HG02798 (cell line): ENCODE data around the gene COL5A1.

Source experiments
- ATAC-seq: cut with Tn5 transposase; IDR thresholded peaks from one replicate; pipeline ENCODE4 v1.9.1; 2021; ENCODE audit warnings: mild to moderate bottlenecking; ENCODE audit not compliant: unreplicated experiment, poor library complexity

Gene COL5A1

GRCh38 chr9:134861595-134862334, 220.2 kb downstream of the COL5A1 start:
- ATAC-seq, result no peak

- no peak for ATAC-seq
These were observed 221.8 kb downstream of the COL5A1 start for GRCh38 chr9:134863306-134863902.

- no peak for ATAC-seq
These were observed 222.6 kb downstream of the COL5A1 start for GRCh38 chr9:134863941-134864820.

DNA sequence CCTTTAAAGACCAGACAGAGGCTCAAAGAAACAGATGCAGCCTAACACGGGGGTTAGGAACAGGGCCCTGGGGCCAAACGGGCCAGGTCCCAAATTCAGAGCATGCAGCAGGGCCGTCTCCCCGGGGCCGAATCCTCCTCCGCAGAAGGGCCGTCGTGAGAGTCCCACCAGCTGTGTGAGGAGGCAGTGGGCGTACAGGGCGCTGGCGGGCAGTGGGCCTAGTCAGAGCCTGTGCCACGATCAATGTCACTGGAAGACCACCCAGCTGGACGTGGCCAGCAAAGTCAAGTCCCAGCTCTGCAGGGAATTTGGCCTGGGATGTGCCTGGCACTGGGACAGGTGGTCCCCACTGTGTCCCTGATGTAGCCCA, 223.2 kb downstream of the COL5A1 start:
- ATAC-seq, result no peak

DNA sequence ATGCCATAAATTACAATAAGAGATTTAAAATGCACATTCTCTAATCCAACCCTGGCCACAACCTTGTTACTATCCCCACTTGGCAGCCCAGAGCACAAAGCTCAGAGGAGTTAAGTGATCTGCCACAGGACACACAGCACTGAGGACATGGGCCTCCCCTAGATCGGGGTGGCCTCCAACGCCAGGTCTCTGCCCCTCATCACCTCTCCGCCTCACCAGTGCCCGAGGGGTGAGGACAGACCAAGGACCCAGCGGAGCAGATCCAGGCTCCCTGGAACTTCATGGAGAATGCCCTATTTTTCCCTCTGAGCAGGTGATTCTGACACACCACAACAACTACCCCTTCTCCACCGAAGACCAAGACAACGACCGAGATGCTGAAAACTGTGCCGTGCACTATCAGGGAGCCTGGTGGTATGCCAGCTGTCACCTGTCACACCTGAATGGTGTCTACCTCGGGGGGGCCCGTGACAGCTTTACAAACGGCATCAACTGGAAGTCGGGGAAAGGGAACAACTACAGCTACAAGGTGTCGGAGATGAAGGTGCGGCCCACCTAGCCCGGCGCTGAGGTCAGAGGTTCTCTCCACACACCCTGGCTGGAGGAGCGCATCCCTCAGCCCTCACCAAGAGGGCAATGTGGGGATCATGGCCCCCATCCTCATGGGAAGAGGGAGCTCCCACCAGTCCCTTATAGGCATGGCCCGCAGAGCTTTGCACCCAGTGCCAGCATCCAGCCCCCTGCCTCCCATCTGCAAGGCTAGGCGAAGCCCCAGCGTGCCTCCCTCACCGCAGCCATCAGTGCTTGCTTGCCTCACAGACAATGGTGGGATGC, 226.5 kb downstream of the COL5A1 start:
- ATAC-seq, result no peak

- ATAC-seq, result no peak
These were observed 227.3 kb downstream of the COL5A1 start for GRCh38 chr9:134868751-134869553.

DNA sequence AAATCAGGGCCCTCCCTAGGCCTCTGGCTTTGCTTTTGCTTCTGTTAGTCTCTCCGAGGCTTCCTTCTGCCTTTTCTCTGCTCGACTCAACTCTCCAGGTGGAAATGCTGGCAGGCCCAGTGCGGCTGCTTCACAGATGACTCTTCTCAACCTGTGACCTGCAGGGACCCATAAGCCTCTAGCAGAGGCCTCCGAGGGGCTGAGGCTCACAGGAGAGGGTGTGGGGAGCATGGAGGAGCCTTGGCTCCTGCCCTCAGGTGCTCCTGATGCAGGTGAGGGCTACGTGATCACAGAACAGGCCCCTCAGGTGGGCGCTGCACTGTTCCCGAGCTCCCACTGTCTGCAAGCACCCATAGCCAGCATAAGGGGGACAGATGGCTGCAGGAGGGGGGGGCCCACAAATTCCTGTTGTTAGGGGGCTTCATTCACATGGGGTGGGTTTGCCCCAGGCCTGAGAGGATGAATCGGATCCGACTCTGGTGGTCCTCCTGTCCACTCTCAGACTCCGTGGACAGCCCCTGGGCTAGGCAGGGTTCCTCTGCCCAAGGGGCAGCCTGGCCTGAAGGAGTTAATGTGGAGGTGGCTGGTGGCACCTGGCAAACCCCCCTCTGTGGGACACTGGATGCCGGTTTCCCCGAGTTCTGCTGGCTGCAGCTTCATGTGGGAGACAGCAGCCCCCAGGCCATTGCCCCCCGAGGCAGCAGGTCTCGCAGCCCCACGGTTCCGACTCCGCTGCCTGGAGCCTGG, 228.1 kb downstream of the COL5A1 start:
- no peak for ATAC-seq

DNA sequence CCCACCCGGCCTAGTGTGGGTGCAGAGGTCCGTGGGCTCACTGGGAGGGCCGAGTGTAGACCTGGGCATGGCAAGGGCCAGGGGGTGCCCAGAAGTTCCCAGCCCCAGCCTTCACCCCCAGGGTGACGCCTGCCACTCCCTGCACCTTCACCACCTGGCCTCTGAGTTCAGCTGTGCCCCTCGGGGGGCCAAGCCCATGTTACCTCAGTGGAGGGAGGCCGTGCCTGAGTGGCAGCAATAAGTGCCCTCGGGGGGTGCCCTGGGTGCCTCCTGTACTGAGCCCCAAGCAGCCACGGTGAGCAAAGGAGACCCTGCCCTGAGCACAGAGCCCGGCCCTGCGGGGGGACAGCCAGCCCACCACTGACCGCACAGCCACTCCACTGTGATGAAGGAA, 228.7 kb downstream of the COL5A1 start:
- ATAC-seq, result no peak

DNA sequence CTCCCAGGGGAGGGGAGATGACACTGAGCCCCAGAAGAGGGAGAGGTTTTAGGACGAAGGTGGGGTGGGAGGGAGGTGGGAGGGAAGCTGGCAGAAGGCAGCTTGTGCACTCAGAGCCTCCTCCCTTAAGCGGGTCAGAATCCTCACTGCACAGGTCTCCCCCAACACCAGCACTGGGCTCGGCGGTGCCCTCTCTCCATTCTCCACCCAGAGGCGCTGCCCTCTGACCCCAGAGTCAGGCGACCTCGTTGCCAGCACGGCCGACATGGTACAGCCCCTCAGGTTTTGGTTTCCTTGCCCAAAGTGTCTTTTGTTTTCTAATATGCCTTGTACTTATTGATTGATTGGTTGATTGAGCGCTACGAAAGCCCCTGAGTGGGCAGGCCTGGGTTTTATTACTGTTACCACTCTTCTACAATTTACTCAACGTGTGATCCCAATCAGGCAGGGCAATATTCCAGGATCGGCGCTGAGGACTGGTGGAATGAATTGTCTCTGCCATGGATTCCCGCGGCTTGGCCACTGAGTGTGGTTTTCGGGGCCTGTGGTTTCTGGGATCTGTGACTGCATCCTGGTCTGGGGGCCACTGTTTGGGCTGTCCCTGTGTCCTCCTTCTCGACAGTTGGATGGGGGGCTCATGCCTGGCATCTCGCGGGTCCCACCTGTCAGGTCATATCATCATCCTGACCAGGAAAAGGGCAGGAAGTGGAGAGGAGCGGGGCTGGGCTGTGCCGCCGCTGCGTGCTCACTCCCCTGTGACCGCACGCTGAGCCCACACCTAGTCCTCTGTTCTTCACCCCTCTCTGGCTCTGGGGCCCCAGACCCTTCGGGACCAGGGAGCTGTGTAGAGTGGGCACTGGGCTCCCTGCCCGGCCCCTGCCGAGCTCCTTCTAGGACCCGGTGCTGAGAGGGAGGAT, 229.4 kb downstream of the COL5A1 start:
- ATAC-seq, result no peak

GRCh38 chr9:134871697-134872340, 230.2 kb downstream of the COL5A1 start:
- no peak for ATAC-seq

- no peak for ATAC-seq
These were observed 231.1 kb downstream of the COL5A1 start for GRCh38 chr9:134872482-134873231.

GRCh38 chr9:134875371-134875770, 233.8 kb downstream of the COL5A1 start:
- no peak for ATAC-seq

GRCh38 chr9:134877541-134877940, 235.9 kb downstream of the COL5A1 start:
- no peak for ATAC-seq

DNA sequence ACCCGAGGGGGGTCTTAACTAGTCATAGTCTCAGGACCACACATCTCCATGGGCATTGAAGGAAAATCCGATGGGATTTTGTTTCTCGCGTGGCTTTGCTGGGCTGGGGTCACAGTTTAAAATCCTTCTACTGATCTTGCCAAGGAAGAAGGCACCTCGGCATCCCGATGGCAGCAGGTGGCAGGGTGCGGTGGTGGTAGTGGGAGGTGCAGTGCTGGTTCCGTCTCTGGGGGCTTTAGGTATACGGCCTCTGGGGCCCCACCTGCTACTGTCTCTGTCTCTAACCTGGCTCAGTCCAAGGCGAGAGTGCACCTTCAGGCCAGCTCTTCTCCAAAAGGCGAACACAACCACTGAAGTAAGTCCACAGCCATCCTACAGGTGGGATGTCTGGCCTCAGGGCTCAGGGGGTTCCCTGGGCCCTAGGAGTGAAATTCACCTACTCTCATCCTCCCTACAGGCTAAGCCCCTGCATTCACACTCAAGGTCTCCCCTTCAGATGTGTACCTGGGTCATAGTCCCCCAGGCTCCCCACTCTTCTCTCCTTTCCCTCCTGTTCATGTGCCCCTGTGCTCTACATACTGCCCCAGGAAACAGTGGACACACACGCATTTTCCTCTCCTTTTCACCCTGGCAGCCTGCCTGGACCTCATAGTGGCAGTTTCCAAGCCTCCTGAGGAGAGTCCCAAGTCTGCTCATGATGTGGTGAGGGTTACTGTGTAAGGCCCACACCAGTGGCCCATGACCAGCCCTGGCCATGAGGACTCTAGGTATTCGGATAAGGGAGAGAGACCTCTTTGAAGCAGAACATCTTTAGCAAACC, 238.3 kb downstream of the COL5A1 start:
- ATAC-seq, result no peak

DNA sequence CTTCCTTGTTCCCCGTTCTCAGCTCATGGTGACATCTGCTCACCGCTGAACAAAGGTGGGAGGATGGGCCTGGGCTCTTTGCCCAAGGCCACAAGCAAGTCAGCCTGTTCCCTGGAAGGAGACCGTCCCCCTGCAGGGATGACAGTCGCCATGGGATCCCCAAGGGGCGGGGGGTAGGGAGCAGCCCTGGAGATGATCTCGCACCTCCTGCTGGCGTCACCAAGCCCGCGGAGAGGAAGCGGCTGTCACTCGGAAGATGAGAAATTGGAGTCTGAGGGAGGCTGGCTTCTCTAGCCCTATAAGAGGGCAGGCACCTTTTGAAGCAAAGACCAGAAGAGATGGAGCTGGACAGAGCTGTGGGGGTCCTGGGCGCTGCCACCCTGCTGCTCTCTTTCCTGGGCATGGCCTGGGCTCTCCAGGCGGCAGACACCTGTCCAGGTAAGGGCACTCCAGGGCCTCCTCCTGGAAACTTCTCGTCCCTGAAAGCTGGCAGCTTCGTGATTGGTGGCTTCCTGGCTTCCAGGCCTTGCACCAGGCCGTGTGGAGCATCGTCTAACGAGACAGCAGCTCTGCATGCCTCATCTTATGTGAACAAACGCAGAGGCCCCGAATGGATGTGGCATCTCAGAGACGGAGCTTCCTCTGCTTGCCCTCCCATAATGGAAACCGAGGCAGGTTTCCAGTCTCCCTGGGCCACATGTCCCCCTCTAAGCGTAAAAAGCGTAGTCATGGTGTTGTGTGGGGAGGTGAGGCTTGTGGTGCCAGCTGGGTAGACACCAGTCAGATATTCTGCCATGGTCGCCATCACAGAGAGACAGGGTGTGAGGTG, 239.1 kb downstream of the COL5A1 start, which contains the start of gene FCN2:
TSS of gene FCN2 (plus strand) at position 327 of the 829 bp plus-strand sequence. CDS start at position 339, 12 bp downstream.
- ATAC-seq, result no peak
